K562 (cell line): ENCODE data around the gene MCM3. TPM values are rescaled to one million over a fixed set of nuclear protein-coding genes. Genes with fewer than 3 reads are reported as not detected.

ENCODE experiments used
- polyA plus RNA-seq, 8 experiments: library from polyadenylated mRNA; depleted of rRNA in 4 of 8; stranded (reverse) in 5 of 8; unstranded in 3 of 8; fragments of >200 nt; fragmentation: Nextera tagmentation in 2 of 8; fragmentation: Illumina TruSeq in 1 of 8; extraction: Ambion mirVana in 2 of 8; extraction: Trizol in 1 of 8; gene quantifications; 2 replicates each; pipeline versions ENCODE4 v1.2.1 to v1.2.3, GENCODE V29; 2011 to 2014; ENCODE audit warnings: inconsistent platforms in 1 of 8, missing spikeins in 1 of 8
- total RNA-seq, 7 experiments: library from RNA; depleted of rRNA in 6 of 7; stranded (reverse); fragments of >200 nt in 6 of 7; fragmentation: Illumina TruSeq in 2 of 7; extraction: Trizol in 2 of 7; gene quantifications; 2 replicates each; pipeline versions ENCODE4 v1.2.1 to v1.2.3, GENCODE V29; 2011 to 2021; ENCODE audit warnings: low replicate concordance in 1 of 7

Gene MCM3
- total and polyA plus RNA-seq, 9 of the 15 experiments (the other 6 are each of a cell fraction or from before 2014, with no cell fraction given) = 76.1 to 270 (median 250) TPM

Other genes starting within 250 kb of the MCM3 start
- gene PKHD1, start 197.1 kb downstream of the MCM3 start, total RNA-seq (2014; rRNA removed) = not detected in 2 replicates
- gene PKHD1, start 197.1 kb downstream of the MCM3 start, total RNA-seq (2014; rRNA removed; fragmentation: Illumina TruSeq; extraction: Trizol) = under 0.01 TPM in 1 of 2 replicates, not detected in the other
- gene PKHD1, start 197.1 kb downstream of the MCM3 start, total RNA-seq (2015; rRNA removed; fragmentation: Illumina TruSeq; extraction: Trizol) = 0.04 TPM in 1 of 2 replicates, not detected in the other
- gene PKHD1, start 197.1 kb downstream of the MCM3 start, total RNA-seq (2021) = 0.02 TPM in 1 of 2 replicates, not detected in the other
- under 0.01 and 0.01 TPM in 2 replicates for gene PKHD1, start 197.1 kb downstream of the MCM3 start, polyA plus RNA-seq (2011; rRNA removed)
- 0.01 TPM in 1 of 2 replicates, not detected in the other for gene PKHD1, start 197.1 kb downstream of the MCM3 start, polyA plus RNA-seq (2014; fragmentation: Illumina TruSeq; extraction: Trizol)
- not detected for gene PKHD1, start 197.1 kb downstream of the MCM3 start, polyA plus RNA-seq (2014; fragmentation: Nextera tagmentation; extraction: Ambion mirVana)
- 0.01 TPM in 1 of 2 replicates, not detected in the other for gene PKHD1, start 197.1 kb downstream of the MCM3 start, polyA plus RNA-seq (2014; rRNA removed)
- not detected in 2 replicates for gene IL17A, start 98.4 kb downstream of the MCM3 start, total RNA-seq (2014; rRNA removed)
- gene IL17A, start 98.4 kb downstream of the MCM3 start, total RNA-seq (2014; rRNA removed; fragmentation: Illumina TruSeq; extraction: Trizol) = not detected in 2 replicates
- gene IL17A, start 98.4 kb downstream of the MCM3 start, total RNA-seq (2015; rRNA removed; fragmentation: Illumina TruSeq; extraction: Trizol) = not detected in 2 replicates
- gene IL17A, start 98.4 kb downstream of the MCM3 start, total RNA-seq (2021) = not detected in 2 replicates
- not detected in 2 replicates for gene IL17A, start 98.4 kb downstream of the MCM3 start, polyA plus RNA-seq (2011; rRNA removed)
- gene IL17A, start 98.4 kb downstream of the MCM3 start, polyA plus RNA-seq (2014; fragmentation: Illumina TruSeq; extraction: Trizol) = not detected in 2 replicates
- not detected for gene IL17A, start 98.4 kb downstream of the MCM3 start, polyA plus RNA-seq (2014; fragmentation: Nextera tagmentation; extraction: Ambion mirVana)
- not detected in 2 replicates for gene IL17A, start 98.4 kb downstream of the MCM3 start, polyA plus RNA-seq (2014; rRNA removed)
- not detected in 2 replicates for gene IL17F, start 40.2 kb downstream of the MCM3 start, total RNA-seq (2014; rRNA removed)
- gene IL17F, start 40.2 kb downstream of the MCM3 start, total RNA-seq (2014; rRNA removed; fragmentation: Illumina TruSeq; extraction: Trizol) = not detected in 2 replicates
- not detected in 2 replicates for gene IL17F, start 40.2 kb downstream of the MCM3 start, total RNA-seq (2015; rRNA removed; fragmentation: Illumina TruSeq; extraction: Trizol)
- gene IL17F, start 40.2 kb downstream of the MCM3 start, total RNA-seq (2021) = not detected in 2 replicates
- not detected in 2 replicates for gene IL17F, start 40.2 kb downstream of the MCM3 start, polyA plus RNA-seq (2011; rRNA removed)
- gene IL17F, start 40.2 kb downstream of the MCM3 start, polyA plus RNA-seq (2014; fragmentation: Illumina TruSeq; extraction: Trizol) = not detected in 2 replicates
- gene IL17F, start 40.2 kb downstream of the MCM3 start, polyA plus RNA-seq (2014; fragmentation: Nextera tagmentation; extraction: Ambion mirVana) = not detected
- not detected in 2 replicates for gene IL17F, start 40.2 kb downstream of the MCM3 start, polyA plus RNA-seq (2014; rRNA removed)
- gene PAQR8, start 77.4 kb upstream of the MCM3 start, total RNA-seq (2014; rRNA removed) = 3.0 and 3.7 TPM in 2 replicates
- gene PAQR8, start 77.4 kb upstream of the MCM3 start, total RNA-seq (2014; rRNA removed; fragmentation: Illumina TruSeq; extraction: Trizol) = 4.3 and 4.7 TPM in 2 replicates
- 2.9 and 3.2 TPM in 2 replicates for gene PAQR8, start 77.4 kb upstream of the MCM3 start, total RNA-seq (2015; rRNA removed; fragmentation: Illumina TruSeq; extraction: Trizol)
- 5.4 and 7.1 TPM in 2 replicates for gene PAQR8, start 77.4 kb upstream of the MCM3 start, total RNA-seq (2021)
- gene PAQR8, start 77.4 kb upstream of the MCM3 start, polyA plus RNA-seq (2011; rRNA removed) = 10.2 and 15.4 TPM in 2 replicates
- 4.3 and 5.1 TPM in 2 replicates for gene PAQR8, start 77.4 kb upstream of the MCM3 start, polyA plus RNA-seq (2014; fragmentation: Illumina TruSeq; extraction: Trizol)
- gene PAQR8, start 77.4 kb upstream of the MCM3 start, polyA plus RNA-seq (2014; fragmentation: Nextera tagmentation; extraction: Ambion mirVana) = 1 to 10 TPM; 1.4 TPM
- 3.5 and 3.8 TPM in 2 replicates for gene PAQR8, start 77.4 kb upstream of the MCM3 start, polyA plus RNA-seq (2014; rRNA removed)
- 10.6 and 12.2 TPM in 2 replicates for gene EFHC1, start 135.6 kb upstream of the MCM3 start, total RNA-seq (2014; rRNA removed)
- 11.1 and 12.4 TPM in 2 replicates for gene EFHC1, start 135.6 kb upstream of the MCM3 start, total RNA-seq (2014; rRNA removed; fragmentation: Illumina TruSeq; extraction: Trizol)
- gene EFHC1, start 135.6 kb upstream of the MCM3 start, total RNA-seq (2015; rRNA removed; fragmentation: Illumina TruSeq; extraction: Trizol) = 9.5 and 10.2 TPM in 2 replicates
- gene EFHC1, start 135.6 kb upstream of the MCM3 start, total RNA-seq (2021) = 10.8 and 12.0 TPM in 2 replicates
- 24.7 and 31.0 TPM in 2 replicates for gene EFHC1, start 135.6 kb upstream of the MCM3 start, polyA plus RNA-seq (2011; rRNA removed)
- 14.4 and 14.9 TPM in 2 replicates for gene EFHC1, start 135.6 kb upstream of the MCM3 start, polyA plus RNA-seq (2014; fragmentation: Illumina TruSeq; extraction: Trizol)
- 10 to 100 TPM; 15.7 to 17.2 TPM for gene EFHC1, start 135.6 kb upstream of the MCM3 start, polyA plus RNA-seq (2014; fragmentation: Nextera tagmentation; extraction: Ambion mirVana)
- 20.8 and 21.5 TPM in 2 replicates for gene EFHC1, start 135.6 kb upstream of the MCM3 start, polyA plus RNA-seq (2014; rRNA removed)